Measurements from ENCODE around the gene SLC1A2.

Gene SLC1A2

GRCh38 chr11:35324981-35325380 is 94.4 kb downstream of the SLC1A2 start:
- DNase-seq (ENCODE audit: low read depth in 2 of 2), result no peak

DNA sequence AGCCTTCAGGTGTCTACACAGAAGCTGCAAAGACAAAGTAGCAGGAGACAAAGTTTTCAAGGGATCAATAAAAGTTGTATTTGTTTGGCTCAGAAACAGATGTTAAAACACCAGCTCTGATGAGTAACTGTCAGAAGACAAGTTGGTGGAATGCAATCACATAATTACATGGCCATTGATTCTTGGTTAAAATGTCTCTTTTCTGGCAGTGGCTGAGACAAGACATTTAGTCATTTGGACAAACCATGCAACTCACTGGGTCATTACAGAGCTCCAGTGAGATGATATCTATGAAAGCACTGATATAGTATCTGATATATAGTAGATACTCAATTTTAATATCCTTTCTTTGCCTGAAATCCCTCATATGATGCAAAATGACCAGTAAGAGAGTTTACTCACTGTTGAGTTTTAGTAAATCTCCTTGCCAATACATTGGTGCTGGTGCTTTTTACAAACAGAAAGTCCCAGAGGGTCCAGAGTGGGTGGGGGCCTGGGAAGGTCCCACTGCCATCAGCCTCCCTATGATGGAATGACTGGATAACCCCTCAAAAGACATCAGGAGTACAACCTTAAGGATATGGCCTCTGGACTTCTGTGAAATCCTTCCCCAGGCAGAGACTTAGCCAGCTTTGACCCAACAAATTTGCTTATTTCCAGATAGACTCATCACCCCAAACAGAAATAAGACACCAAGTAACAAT is 95.0 kb downstream of the SLC1A2 start:
- no peak for DNase-seq (ENCODE audit: low read depth in 2 of 2)

- no peak for DNase-seq (ENCODE audit: low read depth in 2 of 2)
Observed at GRCh38 chr11:35323076-35323868, 96.1 kb downstream of the SLC1A2 start.

- no peak for DNase-seq (ENCODE audit: low read depth in 2 of 2)
Observed at GRCh38 chr11:35322318-35322979, 96.9 kb downstream of the SLC1A2 start.

DNA sequence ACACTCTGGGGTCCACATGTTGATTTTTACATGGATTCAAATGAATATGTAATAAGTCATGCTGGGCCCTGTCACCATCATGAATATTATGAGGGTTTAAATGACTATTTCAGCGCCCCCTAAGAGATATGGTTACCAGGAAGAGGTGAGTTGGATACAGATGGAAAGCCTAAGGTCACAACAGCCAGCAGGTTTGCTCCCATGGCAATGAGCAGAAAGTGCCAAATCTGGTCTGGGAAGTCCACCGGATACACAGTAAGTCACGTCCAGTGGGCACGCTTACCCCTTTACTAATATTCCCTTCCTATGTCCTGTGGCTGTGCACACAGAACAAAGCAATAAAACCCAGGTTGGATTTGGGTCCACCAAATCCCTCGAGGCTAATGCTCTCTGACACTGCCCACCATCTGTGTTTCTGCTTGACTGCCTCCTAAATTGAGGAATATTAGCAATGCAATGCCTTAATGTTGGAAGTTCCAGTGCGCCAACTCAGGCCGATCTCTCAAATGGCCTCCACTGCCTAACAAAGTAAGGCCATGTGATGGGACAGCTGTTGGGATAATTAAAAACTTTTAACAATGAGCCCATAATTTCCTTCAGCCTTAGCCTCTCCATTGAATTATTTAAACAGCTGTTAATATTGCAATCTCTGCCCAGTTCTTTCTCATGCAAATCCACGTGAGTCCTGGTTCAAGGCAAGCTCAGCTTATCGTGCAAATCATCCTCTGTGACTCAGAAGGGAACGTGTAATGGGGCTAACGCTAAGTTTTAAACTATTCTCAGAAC is 97.6 kb downstream of the SLC1A2 start:
- DNase-seq (ENCODE audit: low read depth in 2 of 2), result no peak

GRCh38 chr11:35321111-35321510 is 98.2 kb downstream of the SLC1A2 start:
- DNase-seq (ENCODE audit: low read depth in 2 of 2), result no peak

DNA sequence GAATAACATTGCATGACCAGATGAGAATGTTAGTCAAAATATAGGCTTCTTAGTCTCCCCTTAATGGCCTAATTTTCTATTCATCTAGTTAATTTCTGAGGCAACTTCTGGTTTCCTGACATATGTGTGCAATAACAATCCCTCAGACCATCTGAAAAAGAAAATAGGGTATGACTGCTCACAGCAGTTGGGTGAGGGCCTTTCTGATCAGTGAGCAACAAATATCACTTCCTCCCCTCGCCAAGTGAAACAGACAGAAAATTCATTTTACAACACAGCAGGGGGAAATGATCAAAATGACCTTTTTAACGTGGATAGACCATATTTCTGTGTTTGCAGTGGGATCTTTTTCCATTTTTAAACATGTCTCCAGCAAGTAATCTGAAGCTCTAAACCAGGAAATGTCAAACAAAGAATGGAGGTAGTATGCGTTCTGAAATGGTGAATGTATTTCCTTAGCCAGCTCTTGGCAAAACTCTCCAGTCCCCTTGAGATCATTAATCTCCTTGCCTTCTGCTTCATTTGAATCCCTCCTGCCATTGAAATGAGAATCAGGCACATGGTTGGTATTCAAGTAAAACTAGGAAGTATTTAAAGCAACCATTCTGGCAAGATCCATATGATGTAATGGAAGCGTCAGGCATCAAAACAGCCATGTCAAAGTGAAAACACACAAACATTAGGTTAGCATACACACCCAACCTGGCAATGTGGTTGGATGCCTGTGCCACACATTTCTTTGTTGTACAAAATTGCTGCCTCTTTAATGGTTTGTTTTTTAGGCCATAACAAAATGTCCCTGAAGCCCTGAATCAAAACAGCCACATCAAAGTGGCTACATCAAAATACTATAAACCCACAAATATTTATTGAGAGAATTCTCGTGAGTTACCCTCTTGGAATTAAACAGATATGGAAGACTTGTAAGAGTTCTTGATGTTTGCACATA is 100.1 kb downstream of the SLC1A2 start:
- DNase-seq (ENCODE audit: low read depth in 2 of 2), result no peak

GRCh38 chr11:35318309-35318708 is 101.0 kb downstream of the SLC1A2 start:
- DNase-seq (ENCODE audit: low read depth in 2 of 2), result no peak

GRCh38 chr11:35317253-35317652 is 102.1 kb downstream of the SLC1A2 start:
- DNase-seq (ENCODE audit: low read depth in 2 of 2), result no peak

DNA sequence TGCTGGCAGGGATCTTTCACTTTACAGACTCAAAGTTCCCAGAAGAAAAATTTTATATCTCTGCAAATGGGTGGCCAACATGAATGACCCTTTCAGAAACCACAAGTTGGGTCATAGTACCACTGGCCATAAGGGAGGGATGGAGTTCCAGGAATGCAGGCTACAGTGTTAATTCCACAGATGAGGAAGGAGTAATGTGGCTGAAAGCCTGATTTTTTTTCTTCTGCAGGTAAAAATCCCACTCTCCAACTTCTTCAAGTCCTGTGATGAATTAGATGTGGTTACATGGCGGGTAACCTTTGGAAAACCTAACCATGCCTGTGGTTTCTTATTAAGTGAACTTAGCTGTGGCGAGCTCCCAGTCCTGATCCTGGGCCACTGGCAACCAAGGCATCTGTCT is 103.2 kb downstream of the SLC1A2 start:
- no peak for DNase-seq (ENCODE audit: low read depth in 2 of 2)

DNA sequence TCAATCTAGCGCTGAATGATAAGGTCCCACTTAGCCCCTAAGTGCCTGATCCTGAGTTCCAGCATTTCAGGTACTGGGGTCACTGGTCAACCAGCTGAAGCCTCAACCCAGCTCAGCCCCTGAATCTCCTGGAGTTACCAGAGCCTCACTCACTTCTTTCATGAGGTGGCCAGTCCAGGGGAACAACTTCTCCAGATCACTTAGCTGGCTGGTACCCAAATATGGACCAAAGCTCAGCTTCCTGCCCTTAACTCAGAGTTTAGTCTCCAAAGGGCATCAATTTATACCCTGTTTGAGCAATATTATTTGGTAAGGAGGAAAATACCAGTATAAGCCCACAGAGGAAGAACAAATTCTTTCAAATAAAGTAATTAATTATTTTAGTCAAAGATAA is 105.6 kb downstream of the SLC1A2 start:
- no peak for DNase-seq (ENCODE audit: low read depth in 2 of 2)

GRCh38 chr11:35313066-35313759 is 106.1 kb downstream of the SLC1A2 start:
- no peak for DNase-seq (ENCODE audit: low read depth in 2 of 2)

DNA sequence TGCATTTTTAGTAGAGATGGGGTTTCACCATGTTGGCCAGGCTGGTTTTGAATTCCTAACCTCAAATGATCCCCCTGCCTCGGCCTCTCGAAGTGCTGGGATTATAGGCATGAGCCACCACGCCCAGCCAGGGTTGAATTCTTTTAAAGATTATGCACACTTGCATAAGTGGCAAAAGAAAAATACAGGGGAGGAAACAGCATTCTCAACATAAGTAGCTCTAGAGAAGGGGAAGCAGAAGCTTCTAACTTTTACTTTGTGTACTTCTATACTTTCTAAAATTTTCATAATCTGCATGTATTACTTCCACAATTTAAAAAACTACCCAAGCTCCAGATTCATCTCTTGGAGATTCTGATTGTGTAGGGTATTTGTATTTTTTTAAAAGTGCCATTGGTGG is 108.0 kb downstream of the SLC1A2 start:
- no peak for DNase-seq (ENCODE audit: low read depth in 2 of 2)

DNA sequence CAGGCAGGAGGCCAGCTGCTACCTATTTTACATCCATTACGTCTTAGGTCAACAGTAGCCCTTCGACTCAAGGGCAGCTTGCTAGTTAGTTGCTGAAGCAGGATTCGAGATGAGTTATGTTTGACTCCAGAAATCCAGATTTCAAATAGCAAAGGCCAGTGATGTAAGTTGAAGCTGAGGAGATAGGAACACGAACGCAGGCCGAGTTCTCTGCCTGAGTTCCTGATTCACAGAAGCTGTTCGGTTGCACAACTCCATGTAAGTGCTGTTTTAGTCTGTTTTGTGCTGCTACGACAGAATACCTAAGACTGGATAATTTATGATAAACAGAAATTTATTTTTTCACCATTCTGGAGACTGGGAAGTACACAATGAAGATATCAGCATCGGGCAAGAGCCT is 111.2 kb downstream of the SLC1A2 start:
- no peak for DNase-seq (ENCODE audit: low read depth in 2 of 2)

GRCh38 chr11:35307221-35307621 is 112.1 kb downstream of the SLC1A2 start:
- no peak for DNase-seq (ENCODE audit: low read depth in 2 of 2)

GRCh38 chr11:35305670-35306382 is 113.5 kb downstream of the SLC1A2 start:
- peak in 1 of 2 donors; percentile 11 for DNase-seq (ENCODE audit: low read depth in 2 of 2)

DNA sequence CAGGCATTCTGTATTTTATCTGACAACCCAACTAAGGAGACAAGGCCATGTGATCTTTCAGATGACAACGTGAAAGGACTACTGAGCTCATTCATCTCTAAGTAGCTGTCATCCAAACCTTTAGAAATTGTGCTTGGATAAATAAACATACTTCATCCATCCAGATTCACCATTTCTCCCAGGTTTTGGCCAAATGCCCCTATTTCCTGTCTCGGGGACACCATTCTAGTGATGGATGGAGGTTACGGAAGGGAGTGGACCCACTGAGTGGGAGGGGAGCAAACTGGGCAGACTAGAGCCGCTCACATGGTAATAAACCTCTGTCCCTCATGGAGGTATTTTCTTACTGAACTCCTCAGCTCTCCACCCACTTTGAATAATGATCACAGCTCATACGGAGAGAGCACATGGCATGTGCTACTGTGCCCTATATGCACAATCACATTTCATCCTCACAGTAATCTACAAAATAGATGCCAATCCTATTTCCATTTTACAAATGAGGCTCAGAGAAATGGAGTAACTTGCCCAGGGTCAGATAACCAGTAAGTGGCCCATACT is 114.4 kb downstream of the SLC1A2 start:
- no peak for DNase-seq (ENCODE audit: low read depth in 2 of 2)

DNA sequence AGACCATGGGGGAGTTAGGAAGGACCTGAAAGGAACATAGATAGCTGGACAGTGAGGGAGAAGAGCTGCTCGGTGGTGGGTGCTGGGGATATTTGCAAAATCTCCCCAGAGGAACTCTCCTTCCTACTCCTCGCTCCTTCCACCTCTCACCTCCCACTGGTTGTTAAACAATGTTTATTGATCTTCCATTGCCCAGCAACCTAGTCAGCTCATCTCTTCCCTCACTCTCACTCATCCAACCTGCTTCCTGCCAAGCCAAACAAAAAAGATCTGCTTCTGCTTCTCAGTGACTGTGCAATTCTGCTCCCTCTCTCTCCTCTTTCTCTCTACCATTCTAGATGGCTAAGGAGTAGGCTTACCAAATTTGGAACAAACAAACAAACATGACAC is 115.0 kb downstream of the SLC1A2 start:
- no peak for DNase-seq (ENCODE audit: low read depth in 2 of 2)
